LNCaP clone FGC (cell line): ENCODE data around the gene SCAF4.
A peak's percentile ranks its signal among the peaks of the same experiment; 100 is the strongest.

Source experiments
- DNase-seq: peaks from one replicate; pipeline ENCODE4 v3.0.0-alpha.2; 2011; ENCODE audit warnings: low read depth
- H3K4me3 ChIP-seq: 2 replicates; pipeline ENCODE4 v1.5.1; 2011; ENCODE audit warnings: mild to moderate bottlenecking, low read depth, low read length, control low read depth
- TF ChIP-seq, protein P1 (sequence below): IDR thresholded peaks from 2 replicates; pipeline ENCODE4 v1.5.1; 2012; ENCODE audit warnings: mild to moderate bottlenecking; ENCODE audit not compliant: control insufficient read depth, insufficient read depth; ENCODE audit errors: extremely low read depth

SCAF4 gene

DNA sequence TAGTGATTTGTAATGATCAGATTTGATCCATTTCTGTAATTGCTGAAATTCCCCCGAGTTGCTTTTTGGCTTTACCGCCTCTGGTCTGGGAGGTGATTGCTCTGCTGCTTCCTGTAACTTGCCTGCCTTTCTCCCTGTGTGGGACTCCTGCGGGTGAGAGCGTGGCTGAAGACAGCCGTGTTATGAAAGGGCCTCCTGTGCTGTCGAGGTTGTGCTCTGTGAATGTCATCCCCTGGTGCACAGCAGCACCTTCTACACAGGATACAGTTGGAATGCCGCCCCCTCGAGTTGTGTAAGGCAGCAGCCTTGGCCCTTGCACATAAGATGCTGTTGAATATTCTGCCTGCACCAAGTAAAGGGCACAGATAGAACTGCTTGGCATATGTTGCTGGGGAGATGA, 66.5 kb downstream of the SCAF4 start:
- no peak for DNase-seq
- TF ChIP-seq, protein P1, sequence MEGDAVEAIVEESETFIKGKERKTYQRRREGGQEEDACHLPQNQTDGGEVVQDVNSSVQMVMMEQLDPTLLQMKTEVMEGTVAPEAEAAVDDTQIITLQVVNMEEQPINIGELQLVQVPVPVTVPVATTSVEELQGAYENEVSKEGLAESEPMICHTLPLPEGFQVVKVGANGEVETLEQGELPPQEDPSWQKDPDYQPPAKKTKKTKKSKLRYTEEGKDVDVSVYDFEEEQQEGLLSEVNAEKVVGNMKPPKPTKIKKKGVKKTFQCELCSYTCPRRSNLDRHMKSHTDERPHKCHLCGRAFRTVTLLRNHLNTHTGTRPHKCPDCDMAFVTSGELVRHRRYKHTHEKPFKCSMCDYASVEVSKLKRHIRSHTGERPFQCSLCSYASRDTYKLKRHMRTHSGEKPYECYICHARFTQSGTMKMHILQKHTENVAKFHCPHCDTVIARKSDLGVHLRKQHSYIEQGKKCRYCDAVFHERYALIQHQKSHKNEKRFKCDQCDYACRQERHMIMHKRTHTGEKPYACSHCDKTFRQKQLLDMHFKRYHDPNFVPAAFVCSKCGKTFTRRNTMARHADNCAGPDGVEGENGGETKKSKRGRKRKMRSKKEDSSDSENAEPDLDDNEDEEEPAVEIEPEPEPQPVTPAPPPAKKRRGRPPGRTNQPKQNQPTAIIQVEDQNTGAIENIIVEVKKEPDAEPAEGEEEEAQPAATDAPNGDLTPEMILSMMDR = no peak
- H3K4me3 ChIP-seq = no peak overlapping the region

DNA sequence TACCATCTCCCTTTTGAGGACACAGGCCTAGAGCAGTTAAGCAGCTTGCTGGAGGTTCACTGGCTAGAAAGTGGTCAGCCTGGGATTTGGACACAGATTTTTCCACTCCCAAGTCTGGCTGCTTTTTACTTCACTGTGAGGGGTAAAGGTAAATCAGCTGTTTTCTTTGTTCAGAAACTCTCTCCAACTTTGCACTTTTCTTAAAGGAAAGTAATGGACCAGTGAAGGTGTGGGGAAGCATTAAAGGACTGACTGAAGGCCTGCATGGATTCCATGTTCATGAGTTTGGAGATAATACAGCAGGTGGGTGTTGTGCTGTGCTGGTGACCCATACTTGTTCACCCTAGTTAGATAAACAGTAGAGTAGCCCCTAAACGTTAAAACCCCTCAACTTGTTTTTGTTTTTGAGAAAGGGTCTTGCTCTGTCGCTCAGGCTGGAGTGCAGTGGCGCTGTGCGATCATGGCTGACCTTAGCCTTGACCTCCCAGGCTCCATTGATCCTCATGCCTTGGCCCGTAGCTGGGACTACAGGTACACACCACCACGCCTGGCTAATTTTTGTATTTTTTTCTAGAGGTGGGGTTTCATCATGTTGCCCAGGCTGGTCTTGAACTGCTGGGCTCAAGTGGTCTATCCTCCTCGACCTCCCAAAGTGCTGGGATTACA, 68.2 kb downstream of the SCAF4 start:
- no peak overlapping the region for H3K4me3 ChIP-seq
- no peak for DNase-seq
- TF ChIP-seq, protein P1 = no peak

DNA sequence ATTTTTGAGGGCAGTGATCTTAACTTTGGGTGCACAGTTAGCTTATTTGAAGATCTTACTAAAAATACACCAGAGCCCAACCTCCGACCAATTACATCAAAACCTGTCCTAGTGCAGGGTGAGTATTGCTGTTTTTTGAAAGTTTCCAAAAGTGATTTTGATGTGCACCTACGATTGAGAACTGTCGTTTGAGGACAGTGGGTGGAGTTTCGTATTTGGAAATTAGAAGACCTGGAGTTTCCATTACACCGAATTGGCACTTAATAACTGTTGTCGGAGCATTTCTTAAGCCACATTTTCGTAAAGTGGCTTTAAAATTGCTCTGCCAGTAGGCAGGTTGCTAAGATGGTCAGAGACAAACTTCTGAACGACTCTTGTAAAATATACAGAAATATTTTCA, 71.3 kb downstream of the SCAF4 start:
- no peak for DNase-seq
- TF ChIP-seq, protein P1 = no peak
- H3K4me3 ChIP-seq = peak overlapping the region; percentile 78

DNA sequence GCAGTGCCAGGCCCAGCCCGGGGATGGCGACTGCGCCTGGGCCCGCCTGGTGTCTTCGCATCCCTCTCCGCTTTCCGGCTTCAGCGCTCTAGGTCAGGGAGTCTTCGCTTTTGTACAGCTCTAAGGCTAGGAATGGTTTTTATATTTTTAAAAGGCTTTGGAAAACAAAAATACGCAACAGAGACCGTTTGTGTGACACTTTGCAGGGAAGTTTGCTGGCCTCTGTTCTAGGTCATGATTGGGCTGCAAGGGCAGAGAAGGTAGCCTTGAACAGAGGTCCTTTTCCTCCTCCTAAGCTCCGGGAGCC, 71.7 kb downstream of the SCAF4 start:
- DNase-seq = no peak
- H3K4me3 ChIP-seq = peak overlapping the region; percentile 78

DNA sequence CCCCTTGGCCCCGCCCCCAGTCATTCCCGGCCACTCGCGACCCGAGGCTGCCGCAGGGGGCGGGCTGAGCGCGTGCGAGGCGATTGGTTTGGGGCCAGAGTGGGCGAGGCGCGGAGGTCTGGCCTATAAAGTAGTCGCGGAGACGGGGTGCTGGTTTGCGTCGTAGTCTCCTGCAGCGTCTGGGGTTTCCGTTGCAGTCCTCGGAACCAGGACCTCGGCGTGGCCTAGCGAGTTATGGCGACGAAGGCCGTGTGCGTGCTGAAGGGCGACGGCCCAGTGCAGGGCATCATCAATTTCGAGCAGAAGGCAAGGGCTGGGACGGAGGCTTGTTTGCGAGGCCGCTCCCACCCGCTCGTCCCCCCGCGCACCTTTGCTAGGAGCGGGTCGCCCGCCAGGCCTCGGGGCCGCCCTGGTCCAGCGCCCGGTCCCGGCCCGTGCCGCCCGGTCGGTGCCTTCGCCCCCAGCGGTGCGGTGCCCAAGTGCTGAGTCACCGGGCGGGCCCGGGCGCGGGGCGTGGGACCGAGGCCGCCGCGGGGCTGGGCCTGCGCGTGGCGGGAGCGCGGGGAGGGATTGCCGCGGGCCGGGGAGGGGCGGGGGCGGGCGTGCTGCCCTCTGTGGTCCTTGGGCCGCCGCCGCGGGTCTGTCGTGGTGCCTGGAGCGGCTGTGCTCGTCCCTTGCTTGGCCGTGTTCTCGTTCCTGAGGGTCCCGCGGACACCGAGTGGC, 72.2 kb downstream of the SCAF4 start, which contains the start of gene SOD1:
TSS of gene SOD1 (plus strand) at position 158 of the 723 bp plus-strand sequence. CDS start at position 235, 77 bp downstream.
- DNase-seq = peak; percentile 63
- H3K4me3 ChIP-seq = peak within 1 kb of the TSS; percentile 78
- TF ChIP-seq, protein P1 = no peak

More for the DNA sequence above, 71.7 kb downstream of the SCAF4 start:
- TF ChIP-seq, protein P1 = no peak

DNA sequence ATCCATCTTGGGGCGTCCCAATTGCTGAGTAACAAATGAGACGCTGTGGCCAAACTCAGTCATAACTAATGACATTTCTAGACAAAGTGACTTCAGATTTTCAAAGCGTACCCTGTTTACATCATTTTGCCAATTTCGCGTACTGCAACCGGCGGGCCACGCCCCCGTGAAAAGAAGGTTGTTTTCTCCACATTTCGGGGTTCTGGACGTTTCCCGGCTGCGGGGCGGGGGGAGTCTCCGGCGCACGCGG, 72.7 kb downstream of the SCAF4 start:
- TF ChIP-seq, protein P1 = no peak
- H3K4me3 ChIP-seq = peak overlapping the region; percentile 78
- DNase-seq = no peak

DNA sequence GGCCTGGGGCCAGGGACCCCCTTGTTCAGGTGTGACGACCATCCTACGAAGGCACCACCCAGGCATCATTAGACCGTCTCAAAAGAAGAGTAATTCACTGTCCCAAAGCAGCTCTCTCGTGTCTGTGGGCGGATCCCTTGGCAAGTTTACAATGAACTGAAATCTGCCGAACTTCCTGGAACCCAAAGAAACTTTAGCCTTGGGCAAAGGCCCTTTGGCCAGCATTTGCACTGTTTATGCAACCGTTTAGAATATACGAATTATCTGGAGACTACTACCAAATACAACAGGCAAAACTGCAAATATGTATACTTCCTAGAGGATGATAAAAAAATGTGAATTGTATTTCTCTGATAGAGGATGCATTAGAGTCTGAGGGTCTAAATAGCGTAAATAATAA, 73.9 kb downstream of the SCAF4 start:
- TF ChIP-seq, protein P1 = no peak
- H3K4me3 ChIP-seq = no peak overlapping the region
- DNase-seq = no peak
